Naive thymus-derived CD8-positive, alpha-beta T cell (primary cell): Measurements from ENCODE around the gene TMEM41A. TPM values are rescaled to one million over a fixed set of nuclear protein-coding genes. Genes with fewer than 3 reads are reported as not detected.

Experiments used
- ATAC-seq, 2 donors: fragments of 150-1000 bp; cut with Tn5 transposase in 1 of 2; sonication (Bioruptor Pico), chemical (Tn5 transposase) in 1 of 2; 1 replicate in 1 of 2; 2 replicates in 1 of 2; pipeline ENCODE4 v1.10.0; 2021; ENCODE audit warnings: mild to moderate bottlenecking in 2 of 2, moderate library complexity in 2 of 2
- POLR2A ChIA-PET: fragments of 350-600 bp; sonication (Branson Sonifier 250); formaldehyde crosslinking; loops from one replicate; lab custom pipeline; 2021; ENCODE audit warnings: antibody characterized with exemption; lab: Charles Lee
- DNase-seq, 10 donors: peaks; one replicate each; pipeline versions ENCODE4 v3.0.0 to v3.0.0-alpha.2; 2020 to 2022
- H3K27ac Mint-ChIP-seq, 10 donors: one replicate each; pipeline ENCODE4 v1.8.0; 2020 to 2022; ENCODE audit warnings: mild to moderate bottlenecking in 10 of 10, mixed read lengths in 10 of 10, moderate library complexity in 4 of 10, inconsistent platforms in 1 of 10
- H3K27me3 Mint-ChIP-seq, 5 donors: one replicate each; pipeline ENCODE4 v1.8.0; 2021 to 2022; ENCODE audit warnings: mixed read lengths in 5 of 5
- H3K36me3 Mint-ChIP-seq, 3 donors: one replicate each; pipeline ENCODE4 v1.8.0; 2020 to 2022; ENCODE audit warnings: mixed read lengths in 3 of 3, mild to moderate bottlenecking in 2 of 3, inconsistent platforms in 1 of 3
- H3K4me1 Mint-ChIP-seq, 4 donors: one replicate each; pipeline ENCODE4 v1.8.0; 2021 to 2022; ENCODE audit warnings: mixed read lengths in 4 of 4
- H3K4me3 Mint-ChIP-seq, 10 donors: one replicate each; pipeline ENCODE4 v1.8.0; 2020 to 2022; ENCODE audit warnings: mild to moderate bottlenecking in 10 of 10, mixed read lengths in 10 of 10, moderate library complexity in 6 of 10, inconsistent platforms in 1 of 10
- H3K9me3 Mint-ChIP-seq, 9 donors: one replicate each; pipeline ENCODE4 v1.8.0; 2020 to 2022; ENCODE audit warnings: mixed read lengths in 9 of 9, mild to moderate bottlenecking in 3 of 9, inconsistent platforms in 1 of 9, moderate library complexity in 1 of 9
- polyA plus RNA-seq, 3 donors: library from polyadenylated mRNA; unstranded; fragments of 300-500 nt; fragmentation: Illumina TruSeq; gene quantifications; one replicate each; pipeline ENCODE4 v1.2.3, GENCODE V29; 2021
- total RNA-seq, 8 experiments: library from RNA in 2 of 8; stranded (reverse) in 2 of 8; gene quantifications; one replicate each; pipeline ENCODE4 v1.2.3 and lab custom pipeline; 2021 to 2026

The TMEM41A gene
- total and polyA plus RNA-seq, 5 experiments from 2014 or later: 16.7 to 26.7 (median 22.0) TPM

GRCh38 chr3:185517387-185518130, 18.7 kb upstream of the TMEM41A start:
- POLR2A ChIA-PET: no interaction called here

DNA sequence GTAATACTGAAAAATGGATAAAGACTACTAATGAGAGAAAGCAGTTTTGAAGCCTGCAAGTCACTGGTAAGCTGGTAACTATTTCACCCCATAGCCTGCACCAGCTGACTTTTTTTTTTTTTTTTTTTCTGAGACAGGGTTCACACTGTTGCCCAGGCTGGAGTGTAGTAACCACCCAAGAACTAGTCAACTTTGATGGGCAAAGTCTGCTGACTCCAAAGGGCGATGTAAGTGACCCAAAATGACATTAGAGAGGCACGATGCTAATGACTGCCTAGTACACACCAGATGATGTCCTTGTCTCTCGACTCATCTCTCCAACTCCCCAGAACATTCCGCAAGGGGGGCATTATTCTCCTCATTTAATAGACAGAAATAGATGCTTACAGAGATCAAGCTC, 12.9 kb upstream of the TMEM41A start:
- Mint-ChIP-seq H3K27ac (no peak overlapping the region), H3K4me1 (no peaks in the 10 kb centered on the region), H3K4me3 (no peak overlapping the region), H3K9me3 (no peaks in the 10 kb centered on the region), H3K27me3 (peaks cover 0 to 6% (median 2%) of the 10 kb centered on the region in 5 donors), H3K36me3 (no peaks in the 10 kb centered on the region)
- DNase-seq (no peak), ATAC-seq (no peak)
- POLR2A ChIA-PET: no interaction called here

More at GRCh38 chr3:185517387-185518130, 18.7 kb upstream of the TMEM41A start:
- Mint-ChIP-seq H3K4me1 (no peaks in the 10 kb centered on the region), H3K36me3 (no peaks in the 10 kb centered on the region), H3K27ac (no peak overlapping the region), H3K4me3 (no peak overlapping the region), H3K27me3 (peaks cover 9 to 23% (median 19%) of the 10 kb centered on the region in 5 donors), H3K9me3 (no peaks in the 10 kb centered on the region)
- no peak for DNase-seq
- no peak for ATAC-seq

GRCh38 chr3:185508335-185508991, 9.6 kb upstream of the TMEM41A start:
- H3K27me3 Mint-ChIP-seq: peaks cover 0 to 3% (median 0%) of the 10 kb centered on the region in 5 donors
- ATAC-seq: no peak
- H3K4me1 Mint-ChIP-seq: no peaks in the 10 kb centered on the region
- H3K36me3 Mint-ChIP-seq: no peaks in the 10 kb centered on the region
- no peak overlapping the region for H3K27ac Mint-ChIP-seq
- no peaks in the 10 kb centered on the region for H3K9me3 Mint-ChIP-seq
- POLR2A ChIA-PET: no interaction called here
- H3K4me3 Mint-ChIP-seq: no peak overlapping the region
- DNase-seq: no peak

- Mint-ChIP-seq H3K4me1 (no peaks in the 10 kb centered on the region), H3K9me3 (no peaks in the 10 kb centered on the region), H3K27ac (peak overlapping the region in 1 of 10 donors; percentile 49), H3K36me3 (no peaks in the 10 kb centered on the region), H3K27me3 (peaks cover 0 to 3% (median 0%) of the 10 kb centered on the region in 5 donors), H3K4me3 (no peak overlapping the region)
- ATAC-seq (no peak), DNase-seq (no peak)
- POLR2A ChIA-PET: no interaction called here
Observed at GRCh38 chr3:185507883-185508282, 9.0 kb upstream of the TMEM41A start.

DNA sequence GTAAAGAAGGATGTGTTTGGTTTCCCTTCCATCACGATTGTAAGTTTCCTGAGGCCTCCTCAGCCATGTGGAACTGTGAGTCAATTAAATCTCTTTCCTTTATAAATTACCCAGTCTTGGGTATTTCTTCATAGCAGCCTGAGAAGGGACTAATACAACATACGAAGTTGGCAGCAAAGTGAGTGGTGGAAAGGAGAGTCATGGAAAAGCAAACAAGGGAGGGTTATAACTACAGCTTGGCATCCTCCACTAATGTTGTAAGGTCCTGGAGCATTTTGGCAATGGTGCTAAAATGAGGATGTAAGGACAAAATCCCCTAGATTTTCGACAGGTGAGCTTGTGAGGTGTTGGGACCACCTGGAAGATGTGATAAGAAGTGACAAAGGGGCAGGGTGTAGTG, 5.8 kb upstream of the TMEM41A start:
- ATAC-seq (no peak), DNase-seq (no peak)
- Mint-ChIP-seq H3K27ac (peak overlapping the region in 1 of 10 donors; percentile 73), H3K36me3 (no peaks in the 10 kb centered on the region), H3K9me3 (no peaks in the 10 kb centered on the region), H3K4me3 (no peak overlapping the region), H3K4me1 (peaks cover 0 to 1% (median under 1%) of the 10 kb centered on the region in 4 donors), H3K27me3 (peaks cover 0 to 3% (median 0%) of the 10 kb centered on the region in 5 donors)
- POLR2A ChIA-PET: no interaction called here

- H3K4me1 Mint-ChIP-seq: peaks cover 2 to 9% (median 8%) of the 10 kb centered on the region in 4 donors
- DNase-seq (no peak), ATAC-seq (no peak)
- no peak overlapping the region for H3K27ac Mint-ChIP-seq
- no peaks in the 10 kb centered on the region for H3K9me3 Mint-ChIP-seq
- H3K36me3 Mint-ChIP-seq: peaks cover 0 to 2% (median 0%) of the 10 kb centered on the region in 3 donors
- no peak overlapping the region for H3K4me3 Mint-ChIP-seq
- H3K27me3 Mint-ChIP-seq: peaks cover 0 to 3% (median 0%) of the 10 kb centered on the region in 5 donors
- POLR2A ChIA-PET: no interaction called here
Observed at GRCh38 chr3:185503521-185503920, 4.7 kb upstream of the TMEM41A start.

- H3K27me3 Mint-ChIP-seq: peaks cover 0 to 3% (median 0%) of the 10 kb centered on the region in 5 donors
- DNase-seq (no peak), ATAC-seq (no peak)
- no peak overlapping the region for H3K4me3 Mint-ChIP-seq
- H3K36me3 Mint-ChIP-seq: peaks cover 0 to 2% (median 0%) of the 10 kb centered on the region in 3 donors
- peak overlapping the region in 1 of 10 donors; percentile 76 for H3K27ac Mint-ChIP-seq
- POLR2A ChIA-PET: no interaction called here
- peaks cover 2 to 11% (median 9%) of the 10 kb centered on the region in 4 donors for H3K4me1 Mint-ChIP-seq
- no peaks in the 10 kb centered on the region for H3K9me3 Mint-ChIP-seq
Observed at GRCh38 chr3:185502987-185503386, 4.2 kb upstream of the TMEM41A start.

GRCh38 chr3:185490241-185490640, 8.6 kb downstream of the TMEM41A start:
- Mint-ChIP-seq H3K27me3 (no peaks in the 10 kb centered on the region), H3K4me1 (peaks cover 4 to 22% (median 8%) of the 10 kb centered on the region in 4 donors), H3K27ac (no peak overlapping the region), H3K4me3 (no peak overlapping the region), H3K36me3 (peaks cover 0 to 90% (median 28%) of the 10 kb centered on the region in 3 donors), H3K9me3 (no peaks in the 10 kb centered on the region)
- POLR2A ChIA-PET: no interaction called here
- no peak for DNase-seq
- ATAC-seq: no peak

- ATAC-seq (no peak), DNase-seq (no peak)
- no peaks in the 10 kb centered on the region for H3K9me3 Mint-ChIP-seq
- peaks cover 4 to 20% (median 5%) of the 10 kb centered on the region in 4 donors for H3K4me1 Mint-ChIP-seq
- no peak overlapping the region for H3K27ac Mint-ChIP-seq
- no peak overlapping the region for H3K4me3 Mint-ChIP-seq
- no peaks in the 10 kb centered on the region for H3K27me3 Mint-ChIP-seq
- POLR2A ChIA-PET: no interaction called here
- H3K36me3 Mint-ChIP-seq: peaks cover 0 to 89% (median 25%) of the 10 kb centered on the region in 3 donors
Observed at GRCh38 chr3:185489462-185489861, 9.4 kb downstream of the TMEM41A start.

DNA sequence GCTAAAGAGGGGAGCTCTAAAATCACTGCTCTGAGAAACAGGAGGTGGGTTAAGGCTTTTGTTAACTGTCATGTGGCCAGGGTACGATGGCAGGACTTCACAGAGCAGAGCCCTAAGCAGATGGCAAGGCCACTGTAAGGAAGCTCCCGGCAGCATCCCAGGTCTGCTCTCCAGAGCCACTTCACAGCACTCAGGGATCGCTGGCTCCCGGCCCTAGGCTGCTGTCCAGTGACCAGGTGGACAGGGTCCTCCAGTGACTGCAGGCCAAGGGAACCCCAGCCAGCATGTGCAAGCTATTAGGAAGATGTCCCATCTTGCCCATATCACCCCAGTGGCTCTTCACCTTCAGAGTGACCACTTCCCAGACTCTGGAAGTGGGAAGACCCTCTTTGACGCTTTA, 10.4 kb downstream of the TMEM41A start:
- DNase-seq: no peak
- ATAC-seq: no peak
- Mint-ChIP-seq H3K4me1 (peaks cover under 1 to 14% (median 3%) of the 10 kb centered on the region in 4 donors), H3K36me3 (peaks cover 0 to 79% (median 17%) of the 10 kb centered on the region in 3 donors), H3K4me3 (no peak overlapping the region), H3K27me3 (no peaks in the 10 kb centered on the region), H3K9me3 (no peaks in the 10 kb centered on the region), H3K27ac (peak overlapping the region in 1 of 10 donors; percentile 63)
- POLR2A ChIA-PET: no interaction called here

- peaks cover 4 to 16% (median 13%) of the 10 kb centered on the region in 4 donors for H3K4me1 Mint-ChIP-seq
- DNase-seq (no peak), ATAC-seq (no peak)
- no peak overlapping the region for H3K4me3 Mint-ChIP-seq
- POLR2A ChIA-PET: no interaction called here
- peaks cover 0 to 2% (median 0%) of the 10 kb centered on the region in 9 donors for H3K9me3 Mint-ChIP-seq
- no peaks in the 10 kb centered on the region for H3K27me3 Mint-ChIP-seq
- peaks cover 0 to 72% (median 24%) of the 10 kb centered on the region in 3 donors for H3K36me3 Mint-ChIP-seq
- no peak overlapping the region for H3K27ac Mint-ChIP-seq
Observed at GRCh38 chr3:185486394-185486793, 12.4 kb downstream of the TMEM41A start.

GRCh38 chr3:185484296-185484695, 14.5 kb downstream of the TMEM41A start:
- Mint-ChIP-seq H3K4me3 (no peak overlapping the region), H3K27me3 (no peaks in the 10 kb centered on the region), H3K9me3 (peaks cover 0 to 2% (median 0%) of the 10 kb centered on the region in 9 donors), H3K27ac (no peak overlapping the region), H3K36me3 (peaks cover 5 to 55% (median 33%) of the 10 kb centered on the region in 3 donors), H3K4me1 (peaks cover 4 to 14% (median 12%) of the 10 kb centered on the region in 4 donors)
- POLR2A ChIA-PET: no interaction called here
- ATAC-seq: no peak
- no peak for DNase-seq

GRCh38 chr3:185479373-185479945, 19.4 kb downstream of the TMEM41A start:
- ATAC-seq (no peak), DNase-seq (no peak)
- no peak overlapping the region for H3K4me3 Mint-ChIP-seq
- POLR2A ChIA-PET: interaction anchor here (0.7 kb wide), 1 partner anchor 56 kb away, joined by 4 read pairs; no protein-coding TSS in a partner anchor
- H3K4me1 Mint-ChIP-seq: peaks cover 4 to 14% (median 12%) of the 10 kb centered on the region in 4 donors
- H3K36me3 Mint-ChIP-seq: peaks cover 13 to 31% (median 22%) of the 10 kb centered on the region in 3 donors
- no peaks in the 10 kb centered on the region for H3K27me3 Mint-ChIP-seq
- peaks cover 0 to 2% (median 0%) of the 10 kb centered on the region in 9 donors for H3K9me3 Mint-ChIP-seq
- no peak overlapping the region for H3K27ac Mint-ChIP-seq
